ENCODE data around the gene CHSY1.
A peak's percentile ranks its signal among the peaks of the same experiment; 100 is the strongest.

DNA sequence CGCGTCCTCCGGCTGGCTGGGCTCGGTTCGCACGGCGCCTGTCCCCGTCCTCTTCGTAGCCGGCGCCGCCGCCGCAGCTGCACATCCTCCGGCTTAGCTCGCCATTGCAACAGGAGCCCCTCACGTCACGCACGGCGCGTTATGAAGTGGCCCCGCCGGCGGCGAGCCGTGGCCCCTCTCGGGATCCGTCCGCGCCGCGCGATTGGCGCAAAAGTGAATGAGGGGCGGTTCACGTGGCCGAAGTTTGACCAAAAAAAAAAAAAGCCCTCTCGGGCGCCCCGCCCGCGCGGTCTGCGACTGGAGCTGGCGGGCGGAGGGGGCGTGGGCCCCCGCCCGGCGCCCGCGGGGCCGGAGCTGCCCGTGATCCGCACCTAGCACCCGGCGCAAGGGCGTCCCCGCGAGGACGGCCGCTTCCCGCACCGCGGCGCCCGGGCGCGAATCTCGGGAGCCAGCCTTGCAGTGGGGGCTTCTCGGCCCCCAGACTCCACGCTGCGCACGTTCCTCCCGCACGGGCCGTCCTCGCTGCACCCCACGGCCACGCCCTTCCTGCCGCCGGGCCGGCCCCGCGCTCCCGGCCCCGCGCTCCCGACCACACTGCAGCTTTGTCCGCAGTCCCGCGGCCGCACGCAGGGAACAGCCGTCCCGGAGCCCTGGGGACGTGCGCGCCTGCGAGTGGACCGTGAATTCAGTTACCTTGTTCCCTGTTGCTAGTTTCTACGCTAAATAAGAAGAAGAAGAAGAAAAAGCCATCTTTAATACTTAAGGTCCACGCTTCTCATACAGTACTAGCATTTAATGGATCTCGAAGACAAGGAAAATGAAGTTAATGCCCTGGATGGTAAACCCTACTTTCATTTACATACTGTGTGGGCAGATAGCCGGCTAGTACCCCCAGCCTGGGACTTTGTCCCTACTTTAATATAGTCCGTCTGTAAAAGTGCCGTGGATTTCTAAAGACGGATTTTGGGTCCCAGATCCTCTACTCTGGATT lies at the start of gene CHSY1:
- TF ChIP-seq, protein P1, sequence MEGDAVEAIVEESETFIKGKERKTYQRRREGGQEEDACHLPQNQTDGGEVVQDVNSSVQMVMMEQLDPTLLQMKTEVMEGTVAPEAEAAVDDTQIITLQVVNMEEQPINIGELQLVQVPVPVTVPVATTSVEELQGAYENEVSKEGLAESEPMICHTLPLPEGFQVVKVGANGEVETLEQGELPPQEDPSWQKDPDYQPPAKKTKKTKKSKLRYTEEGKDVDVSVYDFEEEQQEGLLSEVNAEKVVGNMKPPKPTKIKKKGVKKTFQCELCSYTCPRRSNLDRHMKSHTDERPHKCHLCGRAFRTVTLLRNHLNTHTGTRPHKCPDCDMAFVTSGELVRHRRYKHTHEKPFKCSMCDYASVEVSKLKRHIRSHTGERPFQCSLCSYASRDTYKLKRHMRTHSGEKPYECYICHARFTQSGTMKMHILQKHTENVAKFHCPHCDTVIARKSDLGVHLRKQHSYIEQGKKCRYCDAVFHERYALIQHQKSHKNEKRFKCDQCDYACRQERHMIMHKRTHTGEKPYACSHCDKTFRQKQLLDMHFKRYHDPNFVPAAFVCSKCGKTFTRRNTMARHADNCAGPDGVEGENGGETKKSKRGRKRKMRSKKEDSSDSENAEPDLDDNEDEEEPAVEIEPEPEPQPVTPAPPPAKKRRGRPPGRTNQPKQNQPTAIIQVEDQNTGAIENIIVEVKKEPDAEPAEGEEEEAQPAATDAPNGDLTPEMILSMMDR (IDR thresholded peaks at IDR 0.05 in 2 of 3, conservative IDR thresholded peaks at IDR 0.05 in 1 of 3; ENCODE audit: control insufficient read depth in 2 of 3, extremely low read depth in 1 of 3, insufficient read depth in 1 of 3, low read depth in 3 of 3, low read length in 3 of 3), result peak; percentile 17 to 47 (median 17); a peak in 3 of 6 replicates
- TF ChIP-seq HDGF (IDR thresholded peaks at IDR 0.05), result no peak
- TF ChIP-seq, protein P2, sequence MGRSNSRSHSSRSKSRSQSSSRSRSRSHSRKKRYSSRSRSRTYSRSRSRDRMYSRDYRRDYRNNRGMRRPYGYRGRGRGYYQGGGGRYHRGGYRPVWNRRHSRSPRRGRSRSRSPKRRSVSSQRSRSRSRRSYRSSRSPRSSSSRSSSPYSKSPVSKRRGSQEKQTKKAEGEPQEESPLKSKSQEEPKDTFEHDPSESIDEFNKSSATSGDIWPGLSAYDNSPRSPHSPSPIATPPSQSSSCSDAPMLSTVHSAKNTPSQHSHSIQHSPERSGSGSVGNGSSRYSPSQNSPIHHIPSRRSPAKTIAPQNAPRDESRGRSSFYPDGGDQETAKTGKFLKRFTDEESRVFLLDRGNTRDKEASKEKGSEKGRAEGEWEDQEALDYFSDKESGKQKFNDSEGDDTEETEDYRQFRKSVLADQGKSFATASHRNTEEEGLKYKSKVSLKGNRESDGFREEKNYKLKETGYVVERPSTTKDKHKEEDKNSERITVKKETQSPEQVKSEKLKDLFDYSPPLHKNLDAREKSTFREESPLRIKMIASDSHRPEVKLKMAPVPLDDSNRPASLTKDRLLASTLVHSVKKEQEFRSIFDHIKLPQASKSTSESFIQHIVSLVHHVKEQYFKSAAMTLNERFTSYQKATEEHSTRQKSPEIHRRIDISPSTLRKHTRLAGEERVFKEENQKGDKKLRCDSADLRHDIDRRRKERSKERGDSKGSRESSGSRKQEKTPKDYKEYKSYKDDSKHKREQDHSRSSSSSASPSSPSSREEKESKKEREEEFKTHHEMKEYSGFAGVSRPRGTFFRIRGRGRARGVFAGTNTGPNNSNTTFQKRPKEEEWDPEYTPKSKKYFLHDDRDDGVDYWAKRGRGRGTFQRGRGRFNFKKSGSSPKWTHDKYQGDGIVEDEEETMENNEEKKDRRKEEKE (IDR thresholded peaks at IDR 0.05), result no peak
- no peak for TF ChIP-seq ZNF24 (IDR thresholded peaks at IDR 0.05)
- no peak for TF ChIP-seq JUND (IDR thresholded peaks at IDR 0.05; ENCODE audit: low read depth, low read length)
- TF ChIP-seq SREBF1 (IDR thresholded peaks at IDR 0.05; ENCODE audit: low read length), result no peak
- TF ChIP-seq EP300 (IDR thresholded peaks at IDR 0.05; ENCODE audit: borderline replicate concordance in 1 of 2, control insufficient read depth in 1 of 2, low read depth in 2 of 2, low read length in 2 of 2), result no peak
- no peak for TF ChIP-seq JUNB (IDR thresholded peaks at IDR 0.05)
- TF ChIP-seq KDM1A (IDR thresholded peaks at IDR 0.05; ENCODE audit: borderline replicate concordance), result no peak

Data from GM12878 (cell line).